ENCODE results near the gene RNLS.

Gene RNLS

DNA sequence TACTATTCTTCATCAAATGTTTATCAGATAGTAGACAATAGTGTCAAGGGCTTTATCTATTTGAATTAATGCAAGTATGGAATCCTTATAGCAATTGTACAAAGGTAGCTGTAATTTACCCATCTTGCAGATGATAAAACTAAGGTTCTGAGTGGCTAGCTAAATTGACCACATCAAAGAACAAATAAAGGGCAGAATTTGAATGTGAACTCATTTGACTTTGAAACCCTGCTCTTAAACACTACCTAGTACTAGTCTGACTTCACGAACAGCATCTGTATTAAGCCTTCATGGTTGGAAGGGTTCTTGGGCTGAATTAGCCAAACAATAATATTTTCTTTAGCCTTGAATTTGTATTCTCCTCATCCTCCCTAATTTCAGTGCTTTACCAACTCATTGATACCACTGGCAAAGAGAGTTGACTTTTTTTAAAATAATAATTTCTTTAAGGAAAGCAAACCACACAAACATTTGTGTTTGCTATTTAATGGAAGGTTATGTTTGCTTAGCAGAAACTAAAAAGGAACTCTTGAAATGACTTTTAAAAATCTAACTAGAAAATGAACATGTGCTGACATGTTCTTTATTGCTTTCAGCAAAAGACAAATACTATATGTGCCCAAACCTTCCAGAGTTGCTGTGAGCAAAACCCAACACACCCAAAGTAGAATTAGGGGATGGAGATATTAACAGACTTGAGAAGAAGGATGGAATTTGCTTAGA, 322.6 kb downstream of the RNLS start:
- Mint-ChIP-seq H3K36me3 (no peaks in the 10 kb centered on the region), H3K4me1 (no peaks in the 10 kb centered on the region), H3K4me3 (no peak overlapping the region), H3K9me3 (no peaks in the 10 kb centered on the region), H3K27ac (no peak overlapping the region)
- ATAC-seq = no peak
- no peak for DNase-seq (ENCODE audit: low spot score in 2 of 2)

DNA sequence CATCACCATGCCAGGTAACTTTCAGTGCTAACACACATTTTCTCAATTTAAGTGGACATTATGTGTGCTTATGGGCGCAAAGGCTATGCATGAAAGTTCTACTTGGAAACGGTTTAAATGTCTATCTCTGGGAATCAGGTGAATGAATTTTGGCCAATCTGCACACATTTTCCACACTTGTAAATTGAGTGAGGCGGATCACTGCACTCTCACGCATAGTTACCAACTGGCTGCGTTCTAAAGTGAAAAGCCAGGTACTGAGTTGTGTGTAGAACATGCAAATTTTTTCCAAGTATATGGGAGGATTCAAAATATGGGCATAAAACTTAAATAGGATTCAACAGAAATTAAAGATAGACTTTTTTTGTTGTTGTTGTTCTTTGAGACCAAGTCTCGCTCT, 323.7 kb downstream of the RNLS start:
- no peak overlapping the region for H3K27ac Mint-ChIP-seq
- H3K4me1 Mint-ChIP-seq = peaks cover under 1% of the 10 kb centered on the region
- H3K9me3 Mint-ChIP-seq = no peaks in the 10 kb centered on the region
- no peak for DNase-seq (ENCODE audit: low spot score in 2 of 2)
- no peak overlapping the region for H3K4me3 Mint-ChIP-seq
- H3K36me3 Mint-ChIP-seq = no peaks in the 10 kb centered on the region
- ATAC-seq = no peak

DNA sequence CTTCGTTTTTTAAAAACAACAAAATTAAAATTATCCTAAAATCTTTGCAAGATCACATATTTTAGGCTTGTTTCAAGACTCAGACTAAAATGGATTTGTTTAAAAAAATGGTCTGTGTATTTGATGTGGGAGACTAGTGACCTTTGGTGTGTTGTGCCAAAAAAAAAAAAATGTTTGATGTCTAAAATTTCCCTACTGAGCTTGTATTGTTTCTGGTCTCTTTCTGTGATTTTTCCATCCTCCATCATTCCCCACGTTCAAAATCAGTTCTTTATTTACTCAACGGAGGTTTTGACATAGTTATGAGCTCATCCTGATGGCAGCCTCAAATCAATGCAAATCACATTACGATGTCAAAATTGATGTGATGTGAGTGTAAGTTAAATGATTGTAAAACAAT, 326.2 kb downstream of the RNLS start:
- Mint-ChIP-seq H3K36me3 (no peaks in the 10 kb centered on the region), H3K4me3 (no peak overlapping the region), H3K4me1 (peaks cover 8% of the 10 kb centered on the region), H3K9me3 (no peaks in the 10 kb centered on the region), H3K27ac (no peak overlapping the region)
- DNase-seq (ENCODE audit: low spot score in 2 of 2) (no peak), ATAC-seq (no peak)

DNA sequence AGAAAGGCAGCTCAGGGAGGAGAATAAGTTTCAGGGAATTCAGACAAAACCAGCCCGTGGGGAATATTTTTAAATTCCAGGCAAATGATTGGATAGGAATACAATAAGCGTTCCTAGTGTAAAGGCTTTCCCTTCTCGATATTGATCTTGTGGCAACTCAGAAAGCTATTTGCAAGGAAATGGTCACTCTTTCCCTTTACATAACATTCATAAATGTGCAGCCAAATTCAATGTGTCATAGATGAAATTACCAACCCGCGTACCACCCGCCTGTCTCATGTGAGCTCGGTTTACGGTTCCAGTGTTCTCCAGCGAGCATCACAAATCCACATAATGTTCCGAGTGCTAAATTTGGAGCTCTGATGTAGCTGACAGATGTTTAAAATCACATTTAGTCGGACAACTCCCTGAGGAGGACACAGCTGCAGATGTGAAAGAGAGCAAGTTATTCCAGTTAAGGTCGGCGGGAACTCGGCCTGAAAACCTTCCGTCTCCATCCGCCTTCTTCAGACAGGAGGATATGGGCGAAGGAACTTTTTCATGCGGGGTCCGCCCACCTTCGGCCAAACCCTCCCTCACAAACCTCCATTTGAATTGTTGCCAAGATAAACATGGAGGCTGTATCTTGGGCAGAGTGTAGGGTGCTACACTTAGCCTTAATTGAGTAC, 327.0 kb downstream of the RNLS start:
- Mint-ChIP-seq H3K9me3 (no peaks in the 10 kb centered on the region), H3K27ac (no peak overlapping the region), H3K36me3 (no peaks in the 10 kb centered on the region), H3K4me1 (peaks cover 8% of the 10 kb centered on the region), H3K4me3 (no peak overlapping the region)
- ATAC-seq (no peak), DNase-seq (ENCODE audit: low spot score in 2 of 2) (no peak)

DNA sequence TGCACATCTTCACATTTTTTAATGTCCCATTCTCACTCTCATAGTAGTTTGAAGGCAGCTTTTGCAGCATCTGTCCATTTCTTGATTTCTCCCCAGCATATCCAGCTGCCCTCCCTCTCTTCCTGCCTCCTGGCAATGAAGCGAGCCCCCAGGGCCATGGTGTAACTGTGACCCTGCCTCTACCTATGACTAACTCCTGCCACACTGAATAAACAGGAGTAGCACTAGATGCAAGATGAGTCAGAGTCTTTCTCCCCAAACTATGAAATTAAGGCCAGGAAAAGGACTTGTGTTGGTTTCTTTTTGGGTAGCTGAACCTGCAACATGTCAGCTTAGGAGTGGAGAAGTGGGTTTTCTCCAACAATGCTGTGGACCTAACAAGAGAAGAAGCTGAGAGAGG, 329.0 kb downstream of the RNLS start:
- Mint-ChIP-seq H3K9me3 (no peaks in the 10 kb centered on the region), H3K36me3 (no peaks in the 10 kb centered on the region), H3K4me1 (peaks cover 8% of the 10 kb centered on the region), H3K4me3 (no peak overlapping the region), H3K27ac (no peak overlapping the region)
- ATAC-seq (peak; percentile 92), DNase-seq (ENCODE audit: low spot score in 2 of 2) (no peak)

DNA sequence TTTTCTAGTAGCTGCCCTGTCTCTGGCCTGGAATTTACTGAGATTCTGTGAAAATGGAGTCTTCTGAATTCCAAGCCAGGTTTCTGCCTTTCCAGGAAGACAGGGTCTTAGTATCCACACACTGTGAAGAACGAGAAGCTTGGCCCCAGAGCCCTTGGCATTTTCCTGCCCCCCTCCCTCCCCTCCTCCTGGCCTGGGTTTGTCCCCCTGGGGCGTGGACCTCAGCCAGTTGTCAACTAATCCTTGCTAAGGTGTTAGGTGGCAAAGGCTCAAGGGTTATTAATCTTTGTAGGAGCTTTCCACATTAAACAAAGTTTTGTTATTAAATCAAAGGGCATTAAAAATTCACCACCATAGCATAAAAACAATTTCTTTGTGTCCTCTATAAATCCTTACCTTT, 329.5 kb downstream of the RNLS start:
- Mint-ChIP-seq H3K36me3 (no peaks in the 10 kb centered on the region), H3K4me3 (no peak overlapping the region), H3K4me1 (peaks cover 8% of the 10 kb centered on the region), H3K27ac (no peak overlapping the region), H3K9me3 (no peaks in the 10 kb centered on the region)
- DNase-seq (ENCODE audit: low spot score in 2 of 2) = no peak
- no peak for ATAC-seq

DNA sequence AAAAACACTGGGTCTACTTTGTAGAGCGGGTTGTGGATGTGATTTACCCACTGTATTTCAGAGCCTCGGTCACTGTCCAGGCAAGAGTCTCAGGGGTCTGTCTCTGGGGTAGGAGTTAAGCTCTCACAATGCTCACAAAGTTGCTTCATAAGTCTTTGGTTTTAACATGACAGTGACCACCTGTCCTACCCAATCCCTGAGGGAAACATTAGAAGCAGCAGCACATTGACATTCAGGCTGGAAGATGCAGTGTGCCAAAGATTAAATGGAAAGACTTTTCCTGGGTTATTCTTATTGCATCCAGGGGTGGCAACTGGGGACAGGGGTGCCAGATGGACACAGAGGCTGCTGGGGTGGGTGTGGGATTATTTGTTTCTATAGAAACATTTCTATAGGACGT, 330.0 kb downstream of the RNLS start:
- Mint-ChIP-seq H3K4me1 (peaks cover 8% of the 10 kb centered on the region), H3K4me3 (no peak overlapping the region), H3K36me3 (no peaks in the 10 kb centered on the region), H3K9me3 (no peaks in the 10 kb centered on the region), H3K27ac (no peak overlapping the region)
- no peak for ATAC-seq
- no peak for DNase-seq (ENCODE audit: low spot score in 2 of 2)

DNA sequence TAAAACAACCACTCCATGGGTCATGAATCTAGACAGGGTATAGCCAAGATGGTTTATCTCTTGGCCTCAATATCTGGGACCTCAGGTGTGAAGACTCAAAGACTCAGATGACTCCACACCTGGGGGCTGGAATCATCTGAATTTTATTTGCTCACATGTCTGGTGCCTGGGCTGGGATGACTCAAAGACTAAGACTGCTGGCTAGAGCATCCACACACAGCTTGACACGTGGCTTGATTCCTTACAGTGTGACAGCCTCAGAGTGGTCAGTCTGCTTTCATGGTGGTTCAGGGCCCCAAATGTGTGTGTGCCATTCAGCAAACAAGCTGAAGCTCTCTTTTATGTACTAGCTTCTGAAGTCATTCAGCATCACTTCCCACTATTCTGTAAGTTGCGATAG, 333.7 kb downstream of the RNLS start:
- Mint-ChIP-seq H3K27ac (no peak overlapping the region), H3K4me3 (no peak overlapping the region), H3K4me1 (peaks cover 28% of the 10 kb centered on the region), H3K36me3 (no peaks in the 10 kb centered on the region), H3K9me3 (no peaks in the 10 kb centered on the region)
- ATAC-seq (peak; percentile 61), DNase-seq (ENCODE audit: low spot score in 2 of 2) (no peak)

DNA sequence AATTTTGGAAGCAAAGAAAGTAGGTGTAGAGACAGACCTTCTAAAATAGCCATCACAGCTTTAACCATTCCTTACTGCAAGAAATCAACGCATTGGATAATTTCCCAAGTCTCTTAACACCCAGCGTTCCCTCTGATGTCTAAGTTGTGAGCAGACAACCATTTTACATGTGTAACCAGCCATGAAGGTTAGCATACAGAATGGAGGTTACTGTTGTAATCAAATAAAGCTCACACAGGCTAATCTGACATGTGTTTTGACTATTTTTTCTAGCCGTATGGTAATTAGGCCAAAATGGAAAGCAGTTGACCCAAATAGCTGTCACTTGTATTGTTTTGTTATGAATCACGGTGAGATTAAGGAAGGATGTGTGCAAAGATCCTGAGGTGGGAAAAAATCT, 336.4 kb downstream of the RNLS start:
- no peak for DNase-seq (ENCODE audit: low spot score in 2 of 2)
- Mint-ChIP-seq H3K4me3 (no peak overlapping the region), H3K4me1 (peaks cover 24% of the 10 kb centered on the region), H3K36me3 (no peaks in the 10 kb centered on the region), H3K27ac (no peak overlapping the region), H3K9me3 (no peaks in the 10 kb centered on the region)
- ATAC-seq = no peak

DNA sequence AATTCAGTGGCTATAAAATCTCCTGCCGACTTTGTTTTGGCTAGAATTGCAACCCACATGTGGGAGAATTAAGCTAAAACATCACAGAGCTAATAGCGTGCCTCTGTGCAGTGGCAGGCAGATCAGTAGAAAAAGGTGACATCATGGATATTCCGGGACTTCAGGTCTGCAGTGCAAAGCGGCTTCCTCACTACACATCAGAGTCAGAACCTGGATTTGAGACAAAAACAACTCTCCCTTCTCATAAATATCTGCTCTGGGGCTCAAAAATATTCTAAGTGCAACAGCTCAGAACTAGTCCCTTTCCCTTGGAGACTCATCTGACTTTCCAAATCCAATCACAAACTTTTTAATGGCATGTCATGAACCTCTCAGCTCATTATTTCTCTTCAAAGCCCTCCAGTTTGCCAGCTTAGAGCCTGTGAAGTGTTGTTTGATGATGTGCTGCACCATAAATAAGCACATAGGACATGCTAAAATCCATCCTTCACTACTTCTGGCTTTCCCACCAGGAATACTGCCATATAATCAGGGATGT, 337.1 kb downstream of the RNLS start:
- no peaks in the 10 kb centered on the region for H3K36me3 Mint-ChIP-seq
- no peak for ATAC-seq
- H3K4me1 Mint-ChIP-seq = peaks cover 24% of the 10 kb centered on the region
- no peaks in the 10 kb centered on the region for H3K9me3 Mint-ChIP-seq
- no peak overlapping the region for H3K27ac Mint-ChIP-seq
- no peak overlapping the region for H3K4me3 Mint-ChIP-seq
- no peak for DNase-seq (ENCODE audit: low spot score in 2 of 2)

DNA sequence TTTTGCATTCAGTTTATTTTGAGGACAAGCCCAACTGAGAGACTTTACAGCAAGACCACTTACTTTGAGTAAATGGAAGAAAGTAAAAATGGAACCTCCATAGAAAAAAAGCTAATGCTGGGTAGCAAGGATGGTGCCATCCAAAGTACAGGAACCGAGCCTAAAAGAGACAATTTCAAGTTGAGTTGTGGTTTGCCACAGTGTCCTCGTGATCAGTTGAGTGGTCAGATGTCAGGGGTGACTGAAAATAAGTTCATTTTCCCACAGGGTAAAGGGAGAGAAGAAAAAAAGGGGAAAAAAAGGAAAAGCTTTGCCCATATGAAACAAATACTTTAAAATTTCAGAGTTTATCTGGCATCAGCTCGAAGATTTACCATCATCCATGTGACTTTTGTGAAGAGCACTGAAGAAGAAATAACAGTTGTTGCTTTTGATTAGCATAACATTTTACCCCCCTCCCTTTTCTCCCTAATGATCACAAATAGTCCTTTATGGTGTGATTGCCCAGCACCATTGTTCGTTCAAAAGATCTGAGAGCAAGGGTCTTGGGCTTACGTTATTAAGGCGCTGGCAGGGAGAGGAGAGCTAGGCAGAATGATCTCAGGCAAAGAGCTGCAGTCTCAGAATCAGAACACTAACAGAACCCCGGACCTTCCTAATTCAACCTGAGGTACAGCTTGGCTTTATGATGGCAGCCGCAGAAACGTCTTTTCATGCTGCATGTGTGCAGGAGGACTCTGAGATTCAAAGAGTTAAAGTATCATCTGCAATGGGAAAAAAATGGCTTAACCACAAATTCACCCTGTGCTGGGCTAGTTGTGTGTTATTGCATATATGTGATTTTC, 338.1 kb downstream of the RNLS start:
- DNase-seq (ENCODE audit: low spot score in 2 of 2) (no peak), ATAC-seq (no peak)
- H3K9me3 Mint-ChIP-seq = no peaks in the 10 kb centered on the region
- H3K4me1 Mint-ChIP-seq = peaks cover 24% of the 10 kb centered on the region
- H3K27ac Mint-ChIP-seq = no peak overlapping the region
- no peaks in the 10 kb centered on the region for H3K36me3 Mint-ChIP-seq
- no peak overlapping the region for H3K4me3 Mint-ChIP-seq

DNA sequence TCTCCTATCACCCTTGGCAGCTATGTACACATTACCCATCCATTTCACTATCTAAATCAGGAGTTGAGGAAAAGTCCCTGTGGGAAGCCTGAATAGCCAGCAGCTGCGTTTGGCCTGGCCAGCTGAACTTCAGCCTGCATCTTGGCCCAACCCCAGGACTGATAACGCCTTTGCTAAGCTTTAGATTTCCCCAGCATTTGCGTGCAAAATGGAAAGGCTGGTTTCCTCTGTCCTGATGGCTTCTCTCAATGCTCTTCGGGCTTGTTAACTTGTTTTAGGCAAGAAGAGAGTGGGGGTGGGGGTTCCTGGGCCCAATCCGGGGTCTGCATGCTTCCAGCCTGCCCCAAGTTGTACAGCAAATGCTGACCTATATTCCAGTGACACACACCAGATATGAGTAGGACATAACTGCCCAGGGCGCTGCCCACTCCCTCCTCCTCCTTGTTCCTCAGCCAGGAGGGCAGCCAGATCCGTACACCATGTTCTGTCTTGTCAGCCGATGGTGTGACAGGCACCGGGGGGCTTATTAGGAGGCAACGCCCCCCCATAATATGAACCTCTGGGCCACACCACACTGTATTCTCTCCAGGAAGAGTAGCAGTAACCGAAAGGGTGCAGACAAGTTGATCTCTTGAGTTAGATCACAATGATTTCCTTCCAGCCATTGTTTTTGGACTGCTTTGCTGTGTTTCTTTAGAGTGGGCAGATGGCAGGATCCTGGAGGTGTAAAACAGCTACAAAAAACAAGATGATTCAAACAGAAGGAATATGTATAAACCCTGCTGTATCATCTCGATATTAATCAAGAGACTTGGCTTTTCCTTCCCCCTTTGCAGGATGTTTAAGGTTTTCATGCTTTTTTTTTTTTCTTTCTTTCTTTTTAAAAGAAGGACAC, 339.0 kb downstream of the RNLS start:
- Mint-ChIP-seq H3K4me1 (peaks cover 24% of the 10 kb centered on the region), H3K4me3 (no peak overlapping the region), H3K27ac (no peak overlapping the region), H3K36me3 (no peaks in the 10 kb centered on the region), H3K9me3 (no peaks in the 10 kb centered on the region)
- ATAC-seq (no peak), DNase-seq (ENCODE audit: low spot score in 2 of 2) (no peak)

DNA sequence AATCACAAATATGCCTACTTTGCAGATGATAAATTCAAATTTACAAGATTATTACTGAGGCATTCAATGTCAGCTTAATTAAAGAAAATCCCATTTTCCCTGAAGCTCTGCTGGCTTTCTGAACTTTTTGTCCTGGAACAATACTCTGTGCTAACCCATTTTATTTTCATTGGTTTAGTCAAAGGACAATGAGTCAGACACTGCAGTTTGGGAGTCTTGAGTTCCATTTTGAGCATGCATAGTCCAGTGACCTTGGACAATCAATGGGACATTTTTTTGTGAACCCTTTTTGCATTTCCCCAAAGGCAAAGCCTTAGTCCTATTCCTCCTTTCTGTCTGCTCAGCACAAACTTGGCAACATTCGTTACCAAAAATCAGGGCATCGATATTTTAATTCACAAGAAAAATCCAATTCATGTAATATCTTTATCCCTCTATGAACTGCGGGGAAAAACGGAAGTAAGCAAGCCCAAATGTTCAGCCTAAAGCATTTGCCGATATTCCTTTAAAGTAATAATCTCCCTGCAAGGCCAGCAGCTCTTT, 339.8 kb downstream of the RNLS start:
- ATAC-seq (no peak), DNase-seq (ENCODE audit: low spot score in 2 of 2) (no peak)
- H3K27ac Mint-ChIP-seq = no peak overlapping the region
- H3K9me3 Mint-ChIP-seq = no peaks in the 10 kb centered on the region
- H3K4me1 Mint-ChIP-seq = peaks cover 24% of the 10 kb centered on the region
- no peaks in the 10 kb centered on the region for H3K36me3 Mint-ChIP-seq
- no peak overlapping the region for H3K4me3 Mint-ChIP-seq

DNA sequence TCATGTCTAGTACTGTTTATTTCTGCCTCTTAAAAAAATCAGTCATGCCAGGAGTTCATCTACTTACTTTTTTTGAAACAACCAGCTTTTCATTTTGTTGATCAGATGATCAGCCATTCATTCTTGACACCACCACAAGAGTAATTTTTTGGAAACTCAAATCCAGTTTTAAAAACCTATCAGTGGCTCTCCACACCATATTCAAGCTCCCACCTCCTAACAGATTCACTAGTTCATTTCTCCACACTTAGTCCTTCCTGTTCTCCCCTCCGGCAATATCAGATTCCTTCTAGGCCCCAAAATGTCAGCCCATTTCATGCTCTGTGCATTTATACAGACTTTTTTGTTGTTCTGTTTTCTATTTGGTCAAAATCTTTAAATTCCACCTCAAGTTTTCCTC, 341.6 kb downstream of the RNLS start:
- DNase-seq (ENCODE audit: low spot score in 2 of 2) = no peak
- ATAC-seq = no peak
- Mint-ChIP-seq H3K4me3 (no peak overlapping the region), H3K9me3 (no peaks in the 10 kb centered on the region), H3K4me1 (peaks cover 15% of the 10 kb centered on the region), H3K27ac (no peak overlapping the region), H3K36me3 (no peaks in the 10 kb centered on the region)

DNA sequence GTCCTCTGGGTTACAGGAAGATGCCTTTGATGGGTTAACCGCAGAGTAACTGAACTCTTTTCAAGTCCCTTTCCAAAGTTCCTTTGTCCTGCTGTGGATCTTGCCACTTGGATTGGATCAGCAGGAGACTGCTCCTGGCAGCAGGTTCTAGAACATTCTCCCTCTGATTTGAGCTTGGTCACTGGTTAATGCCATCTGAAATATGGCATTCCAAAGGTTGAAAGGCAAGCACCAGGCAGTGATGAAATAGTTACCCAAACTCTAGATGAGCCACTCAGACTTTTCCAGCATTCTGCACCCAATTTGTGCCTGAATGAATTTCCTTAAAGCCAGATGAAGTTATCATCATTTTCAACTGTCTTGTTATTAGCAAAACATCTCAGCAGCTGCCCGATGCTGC, 343.9 kb downstream of the RNLS start:
- Mint-ChIP-seq H3K36me3 (no peaks in the 10 kb centered on the region), H3K4me3 (no peak overlapping the region), H3K9me3 (no peaks in the 10 kb centered on the region), H3K27ac (no peak overlapping the region), H3K4me1 (peaks cover 1% of the 10 kb centered on the region)
- DNase-seq (ENCODE audit: low spot score in 2 of 2) (no peak), ATAC-seq (no peak)

Data from stimulated activated effector memory CD8-positive, alpha-beta T cell treated with anti-CD3 and anti-CD28 coated beads, Interleukin-12 subunit alpha, Interleukin-12 subunit beta, amount 100 ng/mL, for 72 hours (primary cell).